ENCODE measurements around the gene UCP3.
"Not testable (repeated sequence)": the region's sequence is repeated elsewhere in the genome, so short reads cannot be mapped to it uniquely, and the experiment has no call there.

The UCP3 gene

GRCh38 chr11:73991471-73992006 is 17.3 kb downstream of the UCP3 start:
- no peak overlapping the region for H3K4me3 ChIP-seq (ENCODE audit: low read length)
- TF ChIP-seq CTCF (conservative IDR thresholded peaks at IDR 0.05; ENCODE audit: low read length) = no peak
- DNase-seq (ENCODE audit: low read depth) = no peak

GRCh38 chr11:73990730-73991129 is 18.2 kb downstream of the UCP3 start:
- H3K4me3 ChIP-seq (ENCODE audit: low read length) = no peak overlapping the region
- TF ChIP-seq CTCF (conservative IDR thresholded peaks at IDR 0.05; ENCODE audit: low read length) = no peak

DNA sequence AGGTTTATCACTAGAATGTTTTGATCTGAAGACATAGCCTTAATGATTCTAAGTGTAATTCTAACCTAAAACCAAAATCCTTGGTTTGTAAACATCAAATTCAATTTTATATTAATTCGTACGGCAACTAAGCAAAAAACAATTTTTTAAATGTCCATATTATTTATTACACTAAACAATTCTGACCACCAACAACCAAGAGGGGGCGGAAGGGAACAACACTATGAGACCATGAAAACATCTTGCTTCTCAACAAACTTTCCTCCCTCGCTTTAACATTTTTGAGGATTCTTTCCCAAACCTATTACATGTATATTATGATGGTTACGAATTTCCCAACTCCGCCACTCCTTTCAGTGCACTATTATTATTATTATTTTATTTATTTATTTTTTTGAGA is 19.7 kb downstream of the UCP3 start:
- no peak for TF ChIP-seq CTCF (conservative IDR thresholded peaks at IDR 0.05; ENCODE audit: low read length)
- no peak overlapping the region for H3K4me3 ChIP-seq (ENCODE audit: low read length)
- DNase-seq (ENCODE audit: low read depth) = no peak

More at GRCh38 chr11:73990730-73991129, 18.2 kb downstream of the UCP3 start:
- DNase-seq (ENCODE audit: low read depth) = no peak

DNA sequence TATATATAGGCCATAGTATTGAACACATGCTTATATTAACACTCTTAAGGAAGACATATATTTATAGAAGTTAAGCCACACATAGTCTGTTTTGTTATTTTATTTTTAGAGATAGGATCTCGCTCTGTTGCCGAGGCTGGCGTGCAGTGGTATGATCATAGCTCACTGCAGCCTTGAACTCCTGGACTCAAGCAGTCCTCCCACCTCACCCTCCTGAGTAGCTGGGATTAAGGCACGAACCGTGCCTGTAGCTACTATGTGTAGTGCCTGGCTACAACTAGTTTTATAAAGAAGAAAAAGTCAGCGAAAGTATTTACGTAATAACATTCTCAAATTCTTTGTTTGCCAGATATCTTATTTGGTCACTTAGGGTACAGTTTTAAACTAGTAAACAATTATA is 20.7 kb downstream of the UCP3 start:
- no peak for TF ChIP-seq CTCF (conservative IDR thresholded peaks at IDR 0.05; ENCODE audit: low read length)
- H3K4me3 ChIP-seq (ENCODE audit: low read length) = no peak overlapping the region
- DNase-seq (ENCODE audit: low read depth) = no peak

DNA sequence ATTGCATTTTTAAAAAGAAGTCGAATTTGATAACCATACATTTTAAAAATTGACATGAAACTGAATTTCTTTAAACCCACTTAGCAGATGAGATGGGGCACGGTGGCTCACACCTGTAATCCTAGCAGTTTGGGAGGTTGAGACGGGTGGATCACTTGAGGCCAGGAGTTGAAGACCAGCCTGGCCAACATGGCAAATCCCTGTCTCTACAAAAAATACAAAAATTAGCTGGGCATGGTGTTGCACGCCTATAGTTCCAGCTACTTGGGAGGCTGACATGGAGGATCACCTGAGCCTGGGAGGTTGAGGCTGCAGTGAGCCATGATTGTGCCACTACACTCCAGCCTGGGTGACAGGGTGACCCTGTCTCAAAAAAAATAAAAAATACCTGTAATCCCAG is 23.2 kb downstream of the UCP3 start:
- DNase-seq (ENCODE audit: low read depth); H3K4me3 ChIP-seq (ENCODE audit: low read length): not testable (repeated sequence)

- DNase-seq (ENCODE audit: low read depth) = no peak
- no peak for TF ChIP-seq CTCF (conservative IDR thresholded peaks at IDR 0.05; ENCODE audit: low read length)
- H3K4me3 ChIP-seq (ENCODE audit: low read length) = peak overlapping the region; percentile 83
Observed at GRCh38 chr11:73983741-73984538, 24.9 kb downstream of the UCP3 start.

GRCh38 chr11:73982990-73983740 is 25.7 kb downstream of the UCP3 start:
- H3K4me3 ChIP-seq (ENCODE audit: low read length) = peak overlapping the region; percentile 83
- peak; percentile 77 for DNase-seq (ENCODE audit: low read depth)
- TF ChIP-seq CTCF (conservative IDR thresholded peaks at IDR 0.05; ENCODE audit: low read length) = no peak
